Measurements from ENCODE around the gene ANGPTL8. TPM values are rescaled to one million over a fixed set of nuclear protein-coding genes. Genes with fewer than 3 reads are reported as not detected.

ANGPTL8 gene
- total and polyA plus RNA-seq, 2 of the 13 experiments (the other 11 are each of a cell fraction or from before 2014, with no cell fraction given), result 27.3 to 243 TPM

DNA sequence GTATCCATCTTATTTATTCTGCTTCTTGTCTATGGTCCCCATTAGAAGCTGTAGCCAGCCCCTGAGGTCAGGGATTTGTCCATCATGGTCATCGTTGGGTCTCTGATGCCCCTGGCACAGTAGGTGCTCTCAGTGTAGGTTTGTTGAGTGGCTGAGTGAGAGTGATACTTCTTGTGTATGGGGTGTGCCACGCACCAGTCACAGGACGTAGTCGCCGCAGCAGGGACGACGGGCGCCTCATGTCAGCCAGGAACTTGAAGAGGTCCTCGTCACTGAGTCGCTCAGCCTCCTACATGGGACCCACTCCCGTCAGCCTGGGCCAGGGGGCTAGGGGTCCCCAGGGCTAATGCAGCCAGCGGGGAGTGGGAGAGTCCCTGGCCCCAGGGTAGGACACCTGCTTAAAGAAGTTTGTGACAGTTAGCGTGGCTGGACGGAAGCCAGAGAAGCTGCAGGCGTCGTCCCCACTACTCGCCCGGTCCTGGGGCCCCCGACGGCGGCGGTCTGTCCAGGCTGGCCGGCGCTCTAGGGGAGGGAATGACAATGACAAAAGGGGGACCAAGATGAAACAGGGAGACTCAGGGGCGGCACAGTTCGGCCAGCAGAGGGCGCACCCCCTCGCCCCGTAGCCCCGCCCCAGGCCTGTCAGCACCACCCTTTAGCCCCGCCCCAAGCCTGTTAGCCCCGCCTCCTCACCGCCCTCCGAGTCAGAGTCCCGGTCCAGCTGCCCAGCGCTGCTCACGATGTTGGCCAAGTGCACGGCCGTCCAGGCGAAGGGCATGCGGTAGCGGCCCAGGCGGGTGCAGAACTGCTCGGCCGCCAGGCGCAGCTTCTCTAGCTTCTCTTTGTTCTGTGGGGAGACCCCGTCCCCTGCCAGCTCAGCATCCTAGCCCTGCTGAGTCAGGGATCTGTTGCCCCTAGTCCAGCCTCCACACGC is 3.7 kb downstream of the ANGPTL8 start (continued):
- TF ChIP-seq, protein P1, sequence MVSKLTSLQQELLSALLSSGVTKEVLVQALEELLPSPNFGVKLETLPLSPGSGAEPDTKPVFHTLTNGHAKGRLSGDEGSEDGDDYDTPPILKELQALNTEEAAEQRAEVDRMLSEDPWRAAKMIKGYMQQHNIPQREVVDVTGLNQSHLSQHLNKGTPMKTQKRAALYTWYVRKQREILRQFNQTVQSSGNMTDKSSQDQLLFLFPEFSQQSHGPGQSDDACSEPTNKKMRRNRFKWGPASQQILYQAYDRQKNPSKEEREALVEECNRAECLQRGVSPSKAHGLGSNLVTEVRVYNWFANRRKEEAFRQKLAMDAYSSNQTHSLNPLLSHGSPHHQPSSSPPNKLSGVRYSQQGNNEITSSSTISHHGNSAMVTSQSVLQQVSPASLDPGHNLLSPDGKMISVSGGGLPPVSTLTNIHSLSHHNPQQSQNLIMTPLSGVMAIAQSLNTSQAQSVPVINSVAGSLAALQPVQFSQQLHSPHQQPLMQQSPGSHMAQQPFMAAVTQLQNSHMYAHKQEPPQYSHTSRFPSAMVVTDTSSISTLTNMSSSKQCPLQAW (CRISPR knock-in tag; IDR thresholded peaks at IDR 0.05), result no peak
- peak; percentile 96 for TF ChIP-seq AGO1 (IDR thresholded peaks at IDR 0.05; ENCODE audit: low read depth, low read length, poor library complexity, severe bottlenecking)
- TF ChIP-seq ZNF331 (CRISPR knock-in tag; IDR thresholded peaks at IDR 0.05), result 0 out of 2 replicates have a peak, but pooled peaks have one; percentile 9
- TF ChIP-seq, protein P2, sequence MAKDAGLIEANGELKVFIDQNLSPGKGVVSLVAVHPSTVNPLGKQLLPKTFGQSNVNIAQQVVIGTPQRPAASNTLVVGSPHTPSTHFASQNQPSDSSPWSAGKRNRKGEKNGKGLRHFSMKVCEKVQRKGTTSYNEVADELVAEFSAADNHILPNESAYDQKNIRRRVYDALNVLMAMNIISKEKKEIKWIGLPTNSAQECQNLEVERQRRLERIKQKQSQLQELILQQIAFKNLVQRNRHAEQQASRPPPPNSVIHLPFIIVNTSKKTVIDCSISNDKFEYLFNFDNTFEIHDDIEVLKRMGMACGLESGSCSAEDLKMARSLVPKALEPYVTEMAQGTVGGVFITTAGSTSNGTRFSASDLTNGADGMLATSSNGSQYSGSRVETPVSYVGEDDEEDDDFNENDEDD (CRISPR knock-in tag; IDR thresholded peaks at IDR 0.05; ENCODE audit: borderline replicate concordance), result no peak
- no peak for TF ChIP-seq ZNF460 (CRISPR knock-in tag; IDR thresholded peaks at IDR 0.05; ENCODE audit: borderline replicate concordance)
- TF ChIP-seq ZNF160 (CRISPR knock-in tag; IDR thresholded peaks at IDR 0.05), result 0 out of 2 replicates have a peak, but pooled peaks have one; percentile 12
- TF ChIP-seq, protein P3, sequence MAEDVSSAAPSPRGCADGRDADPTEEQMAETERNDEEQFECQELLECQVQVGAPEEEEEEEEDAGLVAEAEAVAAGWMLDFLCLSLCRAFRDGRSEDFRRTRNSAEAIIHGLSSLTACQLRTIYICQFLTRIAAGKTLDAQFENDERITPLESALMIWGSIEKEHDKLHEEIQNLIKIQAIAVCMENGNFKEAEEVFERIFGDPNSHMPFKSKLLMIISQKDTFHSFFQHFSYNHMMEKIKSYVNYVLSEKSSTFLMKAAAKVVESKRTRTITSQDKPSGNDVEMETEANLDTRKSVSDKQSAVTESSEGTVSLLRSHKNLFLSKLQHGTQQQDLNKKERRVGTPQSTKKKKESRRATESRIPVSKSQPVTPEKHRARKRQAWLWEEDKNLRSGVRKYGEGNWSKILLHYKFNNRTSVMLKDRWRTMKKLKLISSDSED (CRISPR knock-in tag; IDR thresholded peaks at IDR 0.05), result no peak
- TF ChIP-seq, protein P4, sequence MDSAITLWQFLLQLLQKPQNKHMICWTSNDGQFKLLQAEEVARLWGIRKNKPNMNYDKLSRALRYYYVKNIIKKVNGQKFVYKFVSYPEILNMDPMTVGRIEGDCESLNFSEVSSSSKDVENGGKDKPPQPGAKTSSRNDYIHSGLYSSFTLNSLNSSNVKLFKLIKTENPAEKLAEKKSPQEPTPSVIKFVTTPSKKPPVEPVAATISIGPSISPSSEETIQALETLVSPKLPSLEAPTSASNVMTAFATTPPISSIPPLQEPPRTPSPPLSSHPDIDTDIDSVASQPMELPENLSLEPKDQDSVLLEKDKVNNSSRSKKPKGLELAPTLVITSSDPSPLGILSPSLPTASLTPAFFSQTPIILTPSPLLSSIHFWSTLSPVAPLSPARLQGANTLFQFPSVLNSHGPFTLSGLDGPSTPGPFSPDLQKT (CRISPR knock-in tag; IDR thresholded peaks at IDR 0.05; ENCODE audit: borderline replicate concordance), result no peak
- no peak for TF ChIP-seq TEAD2 (CRISPR knock-in tag; IDR thresholded peaks at IDR 0.05)
- no peak for TF ChIP-seq FLYWCH1 (CRISPR knock-in tag; IDR thresholded peaks at IDR 0.05)
- no peak for TF ChIP-seq SYNCRIP (IDR thresholded peaks at IDR 0.05; ENCODE audit: insufficient read depth, low read depth, low read length)
- TF ChIP-seq, protein P5, sequence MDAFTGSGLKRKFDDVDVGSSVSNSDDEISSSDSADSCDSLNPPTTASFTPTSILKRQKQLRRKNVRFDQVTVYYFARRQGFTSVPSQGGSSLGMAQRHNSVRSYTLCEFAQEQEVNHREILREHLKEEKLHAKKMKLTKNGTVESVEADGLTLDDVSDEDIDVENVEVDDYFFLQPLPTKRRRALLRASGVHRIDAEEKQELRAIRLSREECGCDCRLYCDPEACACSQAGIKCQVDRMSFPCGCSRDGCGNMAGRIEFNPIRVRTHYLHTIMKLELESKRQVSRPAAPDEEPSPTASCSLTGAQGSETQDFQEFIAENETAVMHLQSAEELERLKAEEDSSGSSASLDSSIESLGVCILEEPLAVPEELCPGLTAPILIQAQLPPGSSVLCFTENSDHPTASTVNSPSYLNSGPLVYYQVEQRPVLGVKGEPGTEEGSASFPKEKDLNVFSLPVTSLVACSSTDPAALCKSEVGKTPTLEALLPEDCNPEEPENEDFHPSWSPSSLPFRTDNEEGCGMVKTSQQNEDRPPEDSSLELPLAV (CRISPR knock-in tag; conservative IDR thresholded peaks at IDR 0.05; ENCODE audit: low read depth), result no peak
- TF ChIP-seq SSRP1 (CRISPR knock-in tag; IDR thresholded peaks at IDR 0.05), result peak; percentile 82; the same call in 1 of the 2 replicates
- TF ChIP-seq, protein P6, sequence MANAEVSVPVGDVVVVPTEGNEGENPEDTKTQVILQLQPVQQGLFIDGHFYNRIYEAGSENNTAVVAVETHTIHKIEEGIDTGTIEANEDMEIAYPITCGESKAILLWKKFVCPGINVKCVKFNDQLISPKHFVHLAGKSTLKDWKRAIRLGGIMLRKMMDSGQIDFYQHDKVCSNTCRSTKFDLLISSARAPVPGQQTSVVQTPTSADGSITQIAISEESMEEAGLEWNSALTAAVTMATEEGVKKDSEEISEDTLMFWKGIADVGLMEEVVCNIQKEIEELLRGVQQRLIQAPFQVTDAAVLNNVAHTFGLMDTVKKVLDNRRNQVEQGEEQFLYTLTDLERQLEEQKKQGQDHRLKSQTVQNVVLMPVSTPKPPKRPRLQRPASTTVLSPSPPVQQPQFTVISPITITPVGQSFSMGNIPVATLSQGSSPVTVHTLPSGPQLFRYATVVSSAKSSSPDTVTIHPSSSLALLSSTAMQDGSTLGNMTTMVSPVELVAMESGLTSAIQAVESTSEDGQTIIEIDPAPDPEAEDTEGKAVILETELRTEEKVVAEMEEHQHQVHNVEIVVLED (CRISPR knock-in tag; IDR thresholded peaks at IDR 0.05; ENCODE audit: borderline replicate concordance), result no peak
- TF ChIP-seq GATAD1 (CRISPR knock-in tag; IDR thresholded peaks at IDR 0.05), result no peak; the same call in 1 of the 2 replicates

Data from HepG2 (cell line).